T-helper 1 cell treated with Interleukin-12 subunit alpha and Interleukin-12 subunit beta and Interleukin-4 antibody, amounts not matched to agents 30 μg/mL and 1 μg/mL, for 36 hours (primary cell): ENCODE results near the gene GRID2.

Experiments
- H3K27ac Mint-ChIP-seq: one replicate; pipeline ENCODE4 v1.8.0; 2021; ENCODE audit warnings: mild to moderate bottlenecking, mixed read lengths
- H3K27me3 Mint-ChIP-seq: one replicate; pipeline ENCODE4 v1.8.0; 2021; ENCODE audit warnings: low read depth, mixed read lengths
- H3K36me3 Mint-ChIP-seq: one replicate; pipeline ENCODE4 v1.8.0; 2021; ENCODE audit warnings: low read depth, mixed read lengths
- H3K4me1 Mint-ChIP-seq: one replicate; pipeline ENCODE4 v1.8.0; 2021; ENCODE audit warnings: low read depth, mixed read lengths
- H3K4me3 Mint-ChIP-seq: one replicate; pipeline ENCODE4 v1.8.0; 2021; ENCODE audit warnings: mild to moderate bottlenecking, moderate library complexity, mixed read lengths
- H3K9me3 Mint-ChIP-seq: one replicate; pipeline ENCODE4 v1.8.0; 2021; ENCODE audit warnings: mixed read lengths

GRID2 gene

GRCh38 chr4:93744961-93745360 is 1441.2 kb downstream of the GRID2 start:
- Mint-ChIP-seq H3K27me3 (no peaks in the 10 kb centered on the region), H3K9me3 (no peaks in the 10 kb centered on the region), H3K27ac (no peak overlapping the region), H3K4me1 (no peaks in the 10 kb centered on the region), H3K36me3 (no peaks in the 10 kb centered on the region), H3K4me3 (no peak overlapping the region)

GRCh38 chr4:93746031-93746430 is 1442.3 kb downstream of the GRID2 start:
- Mint-ChIP-seq H3K9me3 (no peaks in the 10 kb centered on the region), H3K4me3 (no peak overlapping the region), H3K27me3 (no peaks in the 10 kb centered on the region), H3K4me1 (no peaks in the 10 kb centered on the region), H3K27ac (no peak overlapping the region), H3K36me3 (no peaks in the 10 kb centered on the region)

- Mint-ChIP-seq H3K36me3 (no peaks in the 10 kb centered on the region), H3K4me3 (no peak overlapping the region), H3K27me3 (no peaks in the 10 kb centered on the region), H3K27ac (no peak overlapping the region), H3K4me1 (no peaks in the 10 kb centered on the region), H3K9me3 (no peaks in the 10 kb centered on the region)
Observed at GRCh38 chr4:93747220-93747619, 1443.5 kb downstream of the GRID2 start.

- no peak overlapping the region for H3K4me3 Mint-ChIP-seq
- no peaks in the 10 kb centered on the region for H3K27me3 Mint-ChIP-seq
- H3K36me3 Mint-ChIP-seq = no peaks in the 10 kb centered on the region
- no peaks in the 10 kb centered on the region for H3K4me1 Mint-ChIP-seq
- no peaks in the 10 kb centered on the region for H3K9me3 Mint-ChIP-seq
- no peak overlapping the region for H3K27ac Mint-ChIP-seq
Observed at GRCh38 chr4:93748373-93749291, 1444.9 kb downstream of the GRID2 start.

- Mint-ChIP-seq H3K27ac (no peak overlapping the region), H3K9me3 (no peaks in the 10 kb centered on the region), H3K36me3 (no peaks in the 10 kb centered on the region), H3K4me3 (no peak overlapping the region), H3K4me1 (no peaks in the 10 kb centered on the region), H3K27me3 (no peaks in the 10 kb centered on the region)
Observed at GRCh38 chr4:93749292-93749761, 1445.6 kb downstream of the GRID2 start.

- Mint-ChIP-seq H3K27ac (no peak overlapping the region), H3K4me1 (no peaks in the 10 kb centered on the region), H3K36me3 (no peaks in the 10 kb centered on the region), H3K27me3 (no peaks in the 10 kb centered on the region), H3K9me3 (no peaks in the 10 kb centered on the region), H3K4me3 (no peak overlapping the region)
Observed at GRCh38 chr4:93751411-93751810, 1447.6 kb downstream of the GRID2 start.

- Mint-ChIP-seq H3K36me3 (no peaks in the 10 kb centered on the region), H3K9me3 (no peaks in the 10 kb centered on the region), H3K4me1 (no peaks in the 10 kb centered on the region), H3K27ac (no peak overlapping the region), H3K27me3 (no peaks in the 10 kb centered on the region), H3K4me3 (no peak overlapping the region)
Observed at GRCh38 chr4:93756101-93756500, 1452.3 kb downstream of the GRID2 start.

GRCh38 chr4:93759506-93759905 is 1455.7 kb downstream of the GRID2 start:
- Mint-ChIP-seq H3K4me3 (no peak overlapping the region), H3K36me3 (no peaks in the 10 kb centered on the region), H3K9me3 (no peaks in the 10 kb centered on the region), H3K27ac (no peak overlapping the region), H3K27me3 (no peaks in the 10 kb centered on the region), H3K4me1 (no peaks in the 10 kb centered on the region)

GRCh38 chr4:93760284-93760683 is 1456.5 kb downstream of the GRID2 start:
- Mint-ChIP-seq H3K4me1 (no peaks in the 10 kb centered on the region), H3K4me3 (no peak overlapping the region), H3K27ac (no peak overlapping the region), H3K9me3 (no peaks in the 10 kb centered on the region), H3K27me3 (no peaks in the 10 kb centered on the region), H3K36me3 (no peaks in the 10 kb centered on the region)

- Mint-ChIP-seq H3K36me3 (no peaks in the 10 kb centered on the region), H3K4me1 (no peaks in the 10 kb centered on the region), H3K27ac (no peak overlapping the region), H3K4me3 (no peak overlapping the region), H3K27me3 (no peaks in the 10 kb centered on the region), H3K9me3 (no peaks in the 10 kb centered on the region)
Observed at GRCh38 chr4:93761286-93761685, 1457.5 kb downstream of the GRID2 start.

GRCh38 chr4:93764639-93765246 is 1461.0 kb downstream of the GRID2 start:
- no peaks in the 10 kb centered on the region for H3K36me3 Mint-ChIP-seq
- no peaks in the 10 kb centered on the region for H3K4me1 Mint-ChIP-seq
- H3K9me3 Mint-ChIP-seq = no peaks in the 10 kb centered on the region
- H3K4me3 Mint-ChIP-seq = no peak overlapping the region
- H3K27me3 Mint-ChIP-seq = no peaks in the 10 kb centered on the region
- H3K27ac Mint-ChIP-seq = no peak overlapping the region

- H3K4me1 Mint-ChIP-seq = no peaks in the 10 kb centered on the region
- H3K27me3 Mint-ChIP-seq = no peaks in the 10 kb centered on the region
- H3K27ac Mint-ChIP-seq = no peak overlapping the region
- H3K9me3 Mint-ChIP-seq = no peaks in the 10 kb centered on the region
- H3K36me3 Mint-ChIP-seq = no peaks in the 10 kb centered on the region
- H3K4me3 Mint-ChIP-seq = no peak overlapping the region
Observed at GRCh38 chr4:93767917-93768316, 1464.2 kb downstream of the GRID2 start.

- no peaks in the 10 kb centered on the region for H3K4me1 Mint-ChIP-seq
- no peaks in the 10 kb centered on the region for H3K9me3 Mint-ChIP-seq
- no peak overlapping the region for H3K4me3 Mint-ChIP-seq
- no peaks in the 10 kb centered on the region for H3K27me3 Mint-ChIP-seq
- H3K36me3 Mint-ChIP-seq = no peaks in the 10 kb centered on the region
- no peak overlapping the region for H3K27ac Mint-ChIP-seq
Observed at GRCh38 chr4:93770201-93770600, 1466.4 kb downstream of the GRID2 start.

- H3K4me1 Mint-ChIP-seq = no peaks in the 10 kb centered on the region
- H3K9me3 Mint-ChIP-seq = no peaks in the 10 kb centered on the region
- no peaks in the 10 kb centered on the region for H3K27me3 Mint-ChIP-seq
- H3K27ac Mint-ChIP-seq = no peak overlapping the region
- H3K4me3 Mint-ChIP-seq = no peak overlapping the region
- H3K36me3 Mint-ChIP-seq = no peaks in the 10 kb centered on the region
Observed at GRCh38 chr4:93771640-93772411, 1468.1 kb downstream of the GRID2 start.
